Measurements from ENCODE around the gene AGBL1. TPM values are rescaled to one million over a fixed set of nuclear protein-coding genes. Genes with fewer than 3 reads are reported as not detected.
"Not testable (repeated sequence)": the region's sequence is repeated elsewhere in the genome, so short reads cannot be mapped to it uniquely, and the experiment has no call there.

Gene AGBL1
- total RNA-seq, 2 experiments from 2014 or later: 0.10 TPM

DNA sequence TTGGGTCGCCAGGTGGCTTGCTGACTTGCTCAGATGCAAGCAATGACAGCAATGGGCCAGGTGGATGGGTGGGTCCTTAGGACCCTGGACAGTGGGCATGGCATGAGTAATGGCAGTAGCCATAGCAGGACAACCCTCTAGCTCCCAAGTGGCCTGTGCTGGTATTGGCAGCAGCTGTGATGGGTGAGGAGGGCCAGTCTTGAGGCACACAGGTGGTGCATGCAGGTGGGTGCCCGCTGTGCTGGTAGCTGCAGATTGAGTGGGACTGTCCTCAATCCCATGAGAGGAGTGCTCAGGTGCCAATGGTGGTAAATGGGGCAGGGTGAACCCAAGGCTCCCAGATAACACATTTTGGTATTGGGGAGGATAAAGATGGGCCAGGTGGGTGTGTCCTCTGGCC, 24.2 kb downstream of the AGBL1 start:
- DNase-seq: no peak
- H3K4me1 Mint-ChIP-seq (ENCODE audit: low read depth): no peaks in the 10 kb centered on the region

DNA sequence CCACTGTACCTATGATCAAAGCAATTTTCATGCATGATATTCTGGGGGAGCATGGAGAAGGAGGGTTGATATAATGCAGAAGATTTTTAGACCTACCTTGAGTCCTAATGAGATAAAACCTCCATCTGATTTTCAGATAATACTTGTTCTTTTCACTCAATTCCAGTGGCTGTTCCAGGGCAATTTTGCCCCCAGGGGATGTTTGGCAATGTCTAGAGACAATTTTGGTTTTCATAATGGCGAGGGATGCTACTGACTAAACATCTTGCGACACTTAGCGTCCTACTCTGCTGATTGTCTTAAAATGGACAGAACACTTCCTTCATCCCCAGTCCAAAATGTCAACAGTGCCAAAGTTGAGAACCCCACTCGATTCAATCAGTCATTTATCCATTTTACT, 26.6 kb downstream of the AGBL1 start:
- intact Hi-C loops (cut with micrococcal nuclease): no loop called here
- peaks cover 8% of the 10 kb centered on the region for H3K9me3 Mint-ChIP-seq
- no peak overlapping the region for H3K27ac Mint-ChIP-seq
- no peaks in the 10 kb centered on the region for H3K4me1 Mint-ChIP-seq (ENCODE audit: low read depth)
- no peak overlapping the region for H3K4me3 Mint-ChIP-seq
- no peak for DNase-seq
- peaks cover 2% of the 10 kb centered on the region for H3K36me3 Mint-ChIP-seq
- ChIA-PET CTCF (no interaction called here), POLR2A (no interaction called here)
- peaks cover 11% of the 10 kb centered on the region for H3K27me3 Mint-ChIP-seq

More for the DNA sequence above, 24.2 kb downstream of the AGBL1 start:
- no peak overlapping the region for H3K27ac Mint-ChIP-seq
- ChIA-PET POLR2A (no interaction called here), CTCF (no interaction called here)
- intact Hi-C loops (cut with micrococcal nuclease): no loop called here
- H3K27me3 Mint-ChIP-seq: peaks cover 9% of the 10 kb centered on the region
- peaks cover 8% of the 10 kb centered on the region for H3K9me3 Mint-ChIP-seq
- H3K36me3 Mint-ChIP-seq: peaks cover 2% of the 10 kb centered on the region
- H3K4me3 Mint-ChIP-seq: no peak overlapping the region

DNA sequence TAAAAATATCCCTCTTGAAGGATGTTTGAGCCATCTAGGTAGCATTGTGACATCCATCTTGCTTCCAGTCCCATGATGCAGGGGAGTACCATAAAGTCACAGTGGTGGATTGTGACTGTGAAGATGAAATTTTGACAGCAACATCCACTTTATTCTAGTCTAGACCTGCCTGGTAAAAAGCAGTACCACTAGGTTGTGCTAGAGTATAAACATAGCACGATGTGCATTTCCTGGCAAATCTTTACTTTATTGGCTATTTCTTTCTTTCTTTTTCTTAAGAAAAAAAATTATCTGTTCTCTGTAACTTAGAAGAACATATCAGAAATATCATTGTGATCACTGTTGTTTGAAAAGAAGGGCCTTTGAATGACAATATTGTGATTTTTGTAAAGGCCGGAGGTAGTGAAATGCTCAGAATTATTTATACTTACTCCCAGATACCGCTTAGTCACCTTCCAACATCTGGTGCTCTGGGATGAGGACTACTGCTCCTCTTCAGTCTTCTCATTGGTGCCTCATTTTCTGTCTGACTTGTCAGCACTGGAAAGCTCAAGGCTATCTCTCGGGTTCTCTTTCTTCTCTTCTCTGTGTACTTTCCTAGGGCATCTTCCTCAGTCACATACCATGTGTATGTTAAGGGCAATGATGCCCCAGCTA, 35.6 kb downstream of the AGBL1 start:
- ChIA-PET CTCF (interaction anchor here (0.6 kb wide), 2 partner anchors 67 to 268 kb away, joined by 3 to 5 read pairs; no protein-coding TSS in a partner anchor), POLR2A (no interaction called here)
- Mint-ChIP-seq H3K27ac (no peak overlapping the region), H3K4me1 (ENCODE audit: low read depth) (no peaks in the 10 kb centered on the region), H3K36me3 (no peaks in the 10 kb centered on the region), H3K4me3 (no peak overlapping the region), H3K9me3 (no peaks in the 10 kb centered on the region), H3K27me3 (peaks cover 8% of the 10 kb centered on the region)
- intact Hi-C loops (cut with micrococcal nuclease): no loop called here
- no peak for DNase-seq

DNA sequence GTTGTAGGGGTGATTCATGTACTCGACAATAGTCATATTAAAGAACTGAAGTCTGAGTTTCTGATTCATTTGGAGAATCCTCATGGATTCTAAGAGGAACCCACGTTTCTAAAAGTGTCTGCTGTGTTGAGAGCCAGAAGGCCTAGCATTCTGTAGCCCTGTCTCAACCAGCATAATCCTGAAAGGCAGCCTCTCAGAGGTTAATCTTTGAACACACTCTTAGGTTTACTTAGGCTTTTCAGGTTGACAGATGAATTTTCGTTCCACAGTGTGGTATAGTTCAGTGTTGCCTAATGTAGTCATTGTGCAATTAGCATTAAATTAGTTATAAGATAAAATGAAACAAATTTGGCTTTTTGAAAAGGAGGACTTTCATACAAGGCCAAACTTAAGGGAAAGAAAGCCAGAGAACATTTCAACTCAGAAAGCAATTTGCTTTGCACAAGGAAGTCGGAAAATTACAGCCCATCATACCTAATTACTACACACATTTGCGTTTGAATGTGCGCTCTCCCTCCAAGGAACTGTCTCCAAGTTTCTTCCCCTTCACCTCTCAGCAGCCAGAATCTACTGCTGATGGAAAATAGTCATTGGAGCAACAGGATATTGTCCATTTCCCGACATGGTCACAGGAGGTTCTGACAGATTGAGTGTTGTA, 42.0 kb downstream of the AGBL1 start:
- ChIA-PET CTCF (no interaction called here), POLR2A (no interaction called here)
- no peak for DNase-seq
- no peaks in the 10 kb centered on the region for H3K36me3 Mint-ChIP-seq
- no peak overlapping the region for H3K27ac Mint-ChIP-seq
- intact Hi-C loops (cut with micrococcal nuclease): no loop called here
- peaks cover 5% of the 10 kb centered on the region for H3K27me3 Mint-ChIP-seq
- no peaks in the 10 kb centered on the region for H3K9me3 Mint-ChIP-seq
- no peaks in the 10 kb centered on the region for H3K4me1 Mint-ChIP-seq (ENCODE audit: low read depth)
- no peak overlapping the region for H3K4me3 Mint-ChIP-seq

DNA sequence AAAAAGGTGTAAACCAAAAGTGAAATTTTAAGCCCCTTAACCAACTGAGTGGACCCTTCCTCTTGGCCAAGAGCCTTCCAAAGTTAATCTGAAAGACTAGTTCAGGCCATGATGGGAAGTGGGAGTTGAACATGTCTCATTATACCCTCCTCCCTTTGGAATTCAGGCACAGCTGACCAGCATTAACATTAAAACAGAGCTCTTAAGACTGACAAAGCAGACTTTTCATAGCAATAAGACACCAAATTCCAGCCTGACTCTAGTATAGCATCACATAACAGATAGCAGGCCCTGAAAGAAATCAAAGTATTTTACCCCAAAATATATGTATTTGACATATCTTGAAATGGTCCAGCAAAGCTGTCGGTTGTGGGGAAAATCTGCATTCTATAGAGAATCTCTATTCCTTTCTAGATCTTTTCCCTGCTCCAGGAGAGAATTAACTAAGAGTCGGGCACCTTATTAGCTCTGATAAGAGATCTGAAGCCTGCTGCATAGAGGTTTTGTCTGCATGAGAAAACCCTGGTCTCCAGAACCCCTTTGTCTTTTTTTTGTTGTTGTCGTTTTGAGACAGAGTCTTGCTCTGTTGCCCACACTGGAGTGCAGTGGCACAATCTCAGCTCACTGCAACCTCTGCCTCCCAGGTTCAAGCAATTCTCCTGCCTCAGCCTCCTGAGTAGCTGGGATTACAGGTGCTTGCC, 43.2 kb downstream of the AGBL1 start:
- POLR2A ChIA-PET; H3K4me1 Mint-ChIP-seq (ENCODE audit: low read depth); H3K27me3 Mint-ChIP-seq; DNase-seq; H3K27ac Mint-ChIP-seq; H3K4me3 Mint-ChIP-seq; H3K36me3 Mint-ChIP-seq; CTCF ChIA-PET; intact Hi-C loops (cut with micrococcal nuclease); H3K9me3 Mint-ChIP-seq: not testable (repeated sequence)

DNA sequence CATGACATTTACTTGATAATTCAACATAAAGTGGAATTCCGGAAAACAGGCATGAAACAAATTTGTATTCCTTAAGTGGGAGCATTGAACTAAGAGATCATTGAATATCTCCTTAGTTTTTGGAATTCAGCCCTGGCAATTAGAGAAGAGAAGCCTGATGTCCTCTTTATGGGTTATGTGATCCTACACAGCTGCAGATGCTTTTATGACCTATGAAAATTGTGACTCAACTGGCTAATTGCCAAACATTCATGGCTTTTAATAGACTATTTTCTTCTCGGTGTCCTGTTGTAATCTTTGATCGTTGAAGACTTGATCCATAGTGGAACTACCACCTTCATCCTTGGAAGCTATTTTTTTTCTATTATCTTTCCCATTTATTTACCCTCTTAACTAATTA, 46.1 kb downstream of the AGBL1 start:
- Mint-ChIP-seq H3K27me3 (peaks cover 3% of the 10 kb centered on the region), H3K4me1 (ENCODE audit: low read depth) (no peaks in the 10 kb centered on the region), H3K9me3 (no peaks in the 10 kb centered on the region), H3K36me3 (no peaks in the 10 kb centered on the region), H3K4me3 (no peak overlapping the region), H3K27ac (no peak overlapping the region)
- ChIA-PET POLR2A (no interaction called here), CTCF (no interaction called here)
- DNase-seq: no peak
- intact Hi-C loops (cut with micrococcal nuclease): no loop called here

DNA sequence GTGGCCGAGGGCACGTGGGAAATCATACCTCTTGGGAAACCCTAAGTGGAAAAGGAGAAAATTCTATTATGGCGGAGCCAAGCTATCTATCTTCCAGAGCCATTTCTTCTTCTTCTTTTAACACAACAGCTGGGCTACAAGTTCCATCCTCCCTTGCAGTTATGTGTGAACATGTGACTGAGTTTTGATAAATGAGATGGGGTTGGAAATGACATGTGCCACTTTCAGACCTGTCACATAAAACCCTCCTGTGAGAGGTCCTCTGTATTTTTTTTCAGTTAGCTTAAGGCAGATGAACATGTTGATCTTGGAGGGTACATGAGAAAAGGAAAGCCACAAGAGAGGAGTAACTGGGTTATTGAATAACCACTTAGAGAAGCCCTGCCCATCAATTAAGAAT, 47.9 kb downstream of the AGBL1 start:
- Mint-ChIP-seq H3K4me1 (ENCODE audit: low read depth) (no peaks in the 10 kb centered on the region), H3K27me3 (peaks cover 2% of the 10 kb centered on the region), H3K4me3 (no peak overlapping the region), H3K36me3 (no peaks in the 10 kb centered on the region), H3K27ac (no peak overlapping the region), H3K9me3 (no peaks in the 10 kb centered on the region)
- POLR2A ChIA-PET: no interaction called here
- intact Hi-C loops (cut with micrococcal nuclease): no loop called here
- CTCF ChIA-PET: no interaction called here
- DNase-seq: no peak

DNA sequence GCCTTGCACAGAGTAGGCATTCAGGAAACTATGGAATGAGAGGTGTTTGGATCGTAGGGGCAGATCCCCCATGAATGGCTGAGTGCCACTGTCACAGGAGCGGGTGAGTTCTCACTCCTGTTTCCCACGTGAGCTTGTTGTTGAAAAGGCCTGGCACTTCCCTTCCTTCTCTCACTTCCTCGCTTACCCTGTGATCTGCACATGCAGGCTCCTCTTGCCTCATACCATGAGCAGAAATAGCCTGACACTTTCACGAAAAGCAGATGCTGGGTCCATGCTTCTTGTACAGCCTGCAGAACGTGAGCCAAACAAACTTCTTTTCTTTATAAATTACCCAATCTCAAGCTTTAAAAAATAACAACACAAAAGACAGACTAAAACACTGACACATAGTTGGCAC, 55.4 kb downstream of the AGBL1 start:
- no peaks in the 10 kb centered on the region for H3K9me3 Mint-ChIP-seq
- CTCF ChIA-PET: no interaction called here
- no peaks in the 10 kb centered on the region for H3K36me3 Mint-ChIP-seq
- intact Hi-C loops (cut with micrococcal nuclease): no loop called here
- POLR2A ChIA-PET: no interaction called here
- no peak for DNase-seq
- H3K27ac Mint-ChIP-seq: no peak overlapping the region
- H3K27me3 Mint-ChIP-seq: no peaks in the 10 kb centered on the region
- no peaks in the 10 kb centered on the region for H3K4me1 Mint-ChIP-seq (ENCODE audit: low read depth)
- no peak overlapping the region for H3K4me3 Mint-ChIP-seq

DNA sequence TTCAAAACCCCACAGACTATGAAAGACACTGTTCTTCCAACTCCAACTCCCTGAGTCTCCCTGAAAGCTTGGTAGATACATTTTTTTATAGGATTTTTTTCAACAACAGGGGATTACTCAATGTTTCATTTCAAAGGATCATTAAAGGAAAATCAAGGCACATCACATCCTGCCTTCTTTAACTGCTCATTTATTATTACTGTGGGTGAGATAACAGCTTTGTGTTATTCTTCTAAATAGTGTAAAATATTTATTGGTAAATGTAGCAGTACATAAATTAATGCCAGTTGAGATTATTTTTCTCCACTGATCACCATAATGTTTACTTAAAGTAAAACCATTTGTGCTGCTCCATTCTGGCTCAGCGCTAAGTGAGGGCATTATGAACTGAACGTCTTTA, 57.2 kb downstream of the AGBL1 start:
- H3K4me3 Mint-ChIP-seq: no peak overlapping the region
- intact Hi-C loops (cut with micrococcal nuclease): no loop called here
- no peak for DNase-seq
- H3K4me1 Mint-ChIP-seq (ENCODE audit: low read depth): no peaks in the 10 kb centered on the region
- H3K36me3 Mint-ChIP-seq: no peaks in the 10 kb centered on the region
- H3K27me3 Mint-ChIP-seq: peaks cover 1% of the 10 kb centered on the region
- H3K27ac Mint-ChIP-seq: no peak overlapping the region
- H3K9me3 Mint-ChIP-seq: no peaks in the 10 kb centered on the region
- ChIA-PET CTCF (interaction anchor here (0.9 kb wide), 1 partner anchor 278 kb away, joined by 3 read pairs; no protein-coding TSS in a partner anchor), POLR2A (no interaction called here)

DNA sequence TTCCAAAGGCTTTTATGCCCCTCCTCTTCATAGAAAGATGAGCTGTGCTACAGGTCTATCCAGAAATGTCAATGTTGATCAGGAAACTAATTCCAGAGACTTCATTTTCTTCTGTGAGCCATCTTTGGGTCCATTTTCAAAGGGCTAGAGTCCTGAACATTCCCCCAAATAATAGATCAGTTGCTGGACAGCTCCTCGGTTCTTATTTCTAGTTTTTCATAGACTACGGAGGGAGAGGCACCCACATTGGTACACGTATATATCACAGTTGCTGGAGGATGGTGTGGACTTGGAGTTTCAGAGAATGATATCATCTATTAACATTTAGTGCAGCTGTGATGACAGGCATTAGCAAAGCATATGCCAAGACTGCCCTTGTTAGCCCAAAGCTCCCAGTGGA, 59.1 kb downstream of the AGBL1 start:
- no peak for DNase-seq
- CTCF ChIA-PET: no interaction called here
- H3K27ac Mint-ChIP-seq: no peak overlapping the region
- H3K9me3 Mint-ChIP-seq: no peaks in the 10 kb centered on the region
- no peak overlapping the region for H3K4me3 Mint-ChIP-seq
- intact Hi-C loops (cut with micrococcal nuclease): no loop called here
- no peaks in the 10 kb centered on the region for H3K4me1 Mint-ChIP-seq (ENCODE audit: low read depth)
- H3K27me3 Mint-ChIP-seq: peaks cover 2% of the 10 kb centered on the region
- POLR2A ChIA-PET: no interaction called here
- H3K36me3 Mint-ChIP-seq: no peaks in the 10 kb centered on the region

DNA sequence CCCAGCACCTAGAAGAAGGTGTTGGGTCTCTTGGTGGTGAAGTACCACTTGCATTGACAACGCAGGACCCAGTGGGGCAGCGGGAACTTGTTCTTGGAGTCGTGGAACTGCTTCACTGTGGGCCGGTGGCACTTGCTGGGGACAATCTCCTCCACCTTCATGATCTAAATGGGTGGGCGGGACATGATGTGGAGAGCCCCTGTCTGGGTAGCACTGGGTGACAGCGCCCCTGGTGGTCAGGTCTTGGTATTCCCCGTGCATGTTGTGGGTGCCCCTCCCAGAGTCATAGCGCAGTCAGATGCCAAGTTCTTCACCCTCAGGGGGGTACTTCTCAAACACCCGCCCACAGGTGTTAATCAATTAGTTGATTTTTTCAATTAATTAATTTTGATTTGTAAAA, 60.2 kb downstream of the AGBL1 start:
- H3K4me3 Mint-ChIP-seq: no peak overlapping the region
- no peak overlapping the region for H3K27ac Mint-ChIP-seq
- peak; percentile 21 for DNase-seq
- intact Hi-C loops (cut with micrococcal nuclease): no loop called here
- peaks cover 2% of the 10 kb centered on the region for H3K9me3 Mint-ChIP-seq
- H3K4me1 Mint-ChIP-seq (ENCODE audit: low read depth): no peaks in the 10 kb centered on the region
- ChIA-PET POLR2A (no interaction called here), CTCF (no interaction called here)
- no peaks in the 10 kb centered on the region for H3K36me3 Mint-ChIP-seq
- H3K27me3 Mint-ChIP-seq: peaks cover 4% of the 10 kb centered on the region

DNA sequence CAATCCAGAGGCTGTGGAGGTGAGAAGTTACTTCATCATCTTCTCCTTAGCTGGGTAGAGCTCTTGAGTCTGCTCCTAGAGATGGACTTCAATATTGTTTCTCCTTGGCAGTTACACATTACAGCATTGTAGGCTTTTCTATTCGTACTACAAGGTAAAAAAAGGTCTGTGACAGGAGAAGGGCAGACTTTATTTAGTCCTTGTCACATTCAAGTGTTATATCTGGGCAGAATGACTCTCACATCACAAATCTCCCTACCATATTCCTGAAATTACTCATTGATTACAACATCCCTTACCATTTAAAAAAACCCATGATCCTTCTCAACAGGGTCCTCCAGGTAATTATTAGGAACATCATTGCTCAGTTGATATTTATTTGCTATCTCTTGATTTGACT, 75.0 kb downstream of the AGBL1 start:
- no peak for DNase-seq
- Mint-ChIP-seq H3K9me3 (peaks cover 22% of the 10 kb centered on the region), H3K27me3 (peaks cover 3% of the 10 kb centered on the region), H3K4me3 (no peak overlapping the region), H3K36me3 (no peaks in the 10 kb centered on the region), H3K27ac (no peak overlapping the region), H3K4me1 (ENCODE audit: low read depth) (no peaks in the 10 kb centered on the region)
- CTCF ChIA-PET: interaction anchor here (0.6 kb wide), 1 partner anchor 589 kb away, joined by 3 read pairs; no protein-coding TSS in a partner anchor
- intact Hi-C loops (cut with micrococcal nuclease): no loop called here
- POLR2A ChIA-PET: no interaction called here

DNA sequence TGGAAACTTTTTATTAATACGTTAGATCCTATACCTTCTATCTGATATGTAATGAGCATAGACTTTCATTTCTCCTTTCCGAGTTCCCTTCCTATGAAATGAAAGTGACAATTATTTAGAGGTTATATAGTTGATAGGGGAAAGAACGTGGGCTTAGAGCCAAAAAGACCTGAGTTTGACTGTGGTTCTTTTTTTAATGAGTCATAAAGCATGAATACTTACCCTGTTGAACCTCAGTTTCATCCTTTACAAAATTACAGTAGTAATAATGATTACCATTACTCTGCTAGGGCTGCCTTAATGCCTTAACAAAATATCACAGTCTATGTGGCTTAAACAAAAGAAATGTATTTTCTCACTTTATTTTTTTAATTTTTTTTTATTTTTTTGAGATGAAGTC, 75.9 kb downstream of the AGBL1 start:
- Mint-ChIP-seq H3K27ac (no peak overlapping the region), H3K27me3 (peaks cover 3% of the 10 kb centered on the region), H3K9me3 (peaks cover 17% of the 10 kb centered on the region), H3K36me3 (no peaks in the 10 kb centered on the region), H3K4me1 (ENCODE audit: low read depth) (no peaks in the 10 kb centered on the region), H3K4me3 (no peak overlapping the region)
- CTCF ChIA-PET: interaction anchor here (0.6 kb wide), 1 partner anchor 588 kb away, joined by 3 read pairs; no protein-coding TSS in a partner anchor
- POLR2A ChIA-PET: no interaction called here
- intact Hi-C loops (cut with micrococcal nuclease): no loop called here
- DNase-seq: no peak
